Measurements from ENCODE around the gene NPAS3.

GRCh38 chr14:33742166-33742565 is 803.5 kb downstream of the NPAS3 start:
- TF ChIP-seq, protein P1, sequence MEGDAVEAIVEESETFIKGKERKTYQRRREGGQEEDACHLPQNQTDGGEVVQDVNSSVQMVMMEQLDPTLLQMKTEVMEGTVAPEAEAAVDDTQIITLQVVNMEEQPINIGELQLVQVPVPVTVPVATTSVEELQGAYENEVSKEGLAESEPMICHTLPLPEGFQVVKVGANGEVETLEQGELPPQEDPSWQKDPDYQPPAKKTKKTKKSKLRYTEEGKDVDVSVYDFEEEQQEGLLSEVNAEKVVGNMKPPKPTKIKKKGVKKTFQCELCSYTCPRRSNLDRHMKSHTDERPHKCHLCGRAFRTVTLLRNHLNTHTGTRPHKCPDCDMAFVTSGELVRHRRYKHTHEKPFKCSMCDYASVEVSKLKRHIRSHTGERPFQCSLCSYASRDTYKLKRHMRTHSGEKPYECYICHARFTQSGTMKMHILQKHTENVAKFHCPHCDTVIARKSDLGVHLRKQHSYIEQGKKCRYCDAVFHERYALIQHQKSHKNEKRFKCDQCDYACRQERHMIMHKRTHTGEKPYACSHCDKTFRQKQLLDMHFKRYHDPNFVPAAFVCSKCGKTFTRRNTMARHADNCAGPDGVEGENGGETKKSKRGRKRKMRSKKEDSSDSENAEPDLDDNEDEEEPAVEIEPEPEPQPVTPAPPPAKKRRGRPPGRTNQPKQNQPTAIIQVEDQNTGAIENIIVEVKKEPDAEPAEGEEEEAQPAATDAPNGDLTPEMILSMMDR (IDR thresholded peaks at IDR 0.05), result no peak
- TF ChIP-seq EZH2phosphoT487 (IDR thresholded peaks at IDR 0.05) (no peak), EZH2 (IDR thresholded peaks at IDR 0.05) (no peak)
